Measurements from ENCODE around the gene KATNB1.
"Not testable (repeated sequence)": the region's sequence is repeated elsewhere in the genome, so short reads cannot be mapped to it uniquely, and the experiment has no call there.

The KATNB1 gene

DNA sequence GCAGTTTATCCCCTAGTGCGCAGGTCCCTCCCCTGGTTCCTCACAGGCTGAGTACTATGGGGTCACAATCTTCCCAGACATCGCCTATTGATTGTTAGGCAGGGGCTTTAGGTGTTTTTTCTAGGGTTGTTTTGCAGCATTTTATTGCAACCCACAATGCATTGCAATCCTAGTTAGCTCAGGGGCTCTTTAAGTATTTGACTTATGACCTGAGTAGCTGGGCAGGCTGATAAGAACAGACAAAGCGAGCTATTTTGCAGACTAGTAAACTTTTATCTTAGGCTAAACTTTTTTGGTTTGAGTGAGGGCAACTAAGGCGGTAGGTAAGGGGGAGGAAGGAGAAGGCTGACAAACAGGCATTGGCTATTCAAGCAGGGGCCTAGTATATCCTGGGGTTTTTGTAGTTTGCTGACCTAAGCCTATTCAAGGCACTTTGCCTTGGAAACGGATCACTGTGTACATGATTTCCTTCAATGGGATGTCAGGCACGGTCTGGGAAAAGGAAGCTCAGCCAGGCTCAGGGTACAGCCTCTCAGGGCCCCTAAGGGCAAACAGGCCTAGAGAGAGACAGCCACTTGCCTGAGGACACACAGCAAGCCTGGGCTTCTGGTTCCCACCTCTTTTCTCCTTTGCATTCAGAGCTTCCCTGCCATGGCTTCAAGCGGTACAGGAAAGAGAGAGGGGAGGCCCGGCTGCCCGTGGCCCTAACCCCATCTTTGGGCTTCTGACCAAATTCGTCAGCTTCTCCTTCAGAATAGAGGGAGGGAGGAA is 34.6 kb upstream of the KATNB1 start:
- in situ Hi-C loops (cut with MboI; ENCODE audit: low sequenced_read_pairs) = no loop called here

DNA sequence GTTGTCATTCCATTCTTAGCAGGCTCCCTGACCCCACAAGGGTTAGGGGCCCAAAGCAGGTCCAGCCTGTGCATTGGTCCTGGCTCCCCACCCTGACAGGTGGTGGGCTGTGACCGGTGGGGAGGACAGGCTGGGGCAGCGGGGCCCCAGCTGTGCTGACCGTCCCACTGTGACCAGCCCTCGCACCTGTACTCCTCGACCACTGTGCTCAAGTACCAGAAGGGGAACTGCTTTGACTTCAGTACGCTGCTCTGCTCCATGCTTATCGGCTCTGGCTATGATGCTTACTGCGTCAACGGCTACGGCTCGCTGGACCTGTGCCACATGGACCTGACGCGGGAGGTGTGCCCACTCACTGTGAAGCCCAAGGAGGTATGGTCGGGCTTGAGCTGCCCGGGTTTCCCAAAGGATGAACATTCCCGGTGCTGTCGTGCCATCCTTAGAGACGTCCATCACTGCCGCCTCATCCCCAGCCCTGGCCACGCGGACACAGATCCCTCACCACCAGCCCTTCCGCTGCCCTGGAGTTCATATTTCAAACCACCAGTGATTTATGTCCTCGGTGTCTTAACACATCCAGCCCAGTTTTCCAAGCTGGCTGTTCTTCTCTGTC is 33.7 kb upstream of the KATNB1 start:
- in situ Hi-C loops (cut with MboI; ENCODE audit: low sequenced_read_pairs) = no loop called here

DNA sequence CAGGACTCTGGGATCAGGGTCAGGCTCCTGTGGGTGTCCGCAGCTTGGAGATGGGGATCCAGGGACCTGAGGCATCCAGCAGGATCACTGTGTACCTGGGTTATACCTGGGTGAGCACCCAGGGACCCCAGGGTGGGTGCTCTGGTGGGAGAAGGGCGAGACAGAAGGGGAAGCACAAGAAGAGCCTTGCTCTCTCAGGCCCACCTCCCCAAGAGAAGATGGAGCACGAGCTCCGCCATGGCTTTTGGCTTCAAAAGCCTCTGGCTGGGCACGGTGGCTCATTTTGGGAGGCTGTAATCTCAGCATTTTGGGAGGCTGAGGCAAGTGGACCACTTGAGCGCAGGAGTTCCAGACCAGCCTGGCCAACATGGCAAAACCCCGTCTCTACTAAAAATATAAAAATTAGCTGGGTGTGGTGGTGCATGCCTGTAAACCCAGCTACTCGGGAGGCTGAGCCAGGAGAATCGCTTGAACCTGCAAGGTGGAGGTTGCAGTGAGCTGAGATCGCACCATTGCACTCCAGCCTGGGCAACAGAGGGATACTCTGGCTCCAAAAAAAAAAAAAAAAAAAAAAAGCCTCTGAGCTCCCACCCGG is 32.1 kb upstream of the KATNB1 start:
- in situ Hi-C loops (cut with MboI; ENCODE audit: low sequenced_read_pairs) = no loop called here

DNA sequence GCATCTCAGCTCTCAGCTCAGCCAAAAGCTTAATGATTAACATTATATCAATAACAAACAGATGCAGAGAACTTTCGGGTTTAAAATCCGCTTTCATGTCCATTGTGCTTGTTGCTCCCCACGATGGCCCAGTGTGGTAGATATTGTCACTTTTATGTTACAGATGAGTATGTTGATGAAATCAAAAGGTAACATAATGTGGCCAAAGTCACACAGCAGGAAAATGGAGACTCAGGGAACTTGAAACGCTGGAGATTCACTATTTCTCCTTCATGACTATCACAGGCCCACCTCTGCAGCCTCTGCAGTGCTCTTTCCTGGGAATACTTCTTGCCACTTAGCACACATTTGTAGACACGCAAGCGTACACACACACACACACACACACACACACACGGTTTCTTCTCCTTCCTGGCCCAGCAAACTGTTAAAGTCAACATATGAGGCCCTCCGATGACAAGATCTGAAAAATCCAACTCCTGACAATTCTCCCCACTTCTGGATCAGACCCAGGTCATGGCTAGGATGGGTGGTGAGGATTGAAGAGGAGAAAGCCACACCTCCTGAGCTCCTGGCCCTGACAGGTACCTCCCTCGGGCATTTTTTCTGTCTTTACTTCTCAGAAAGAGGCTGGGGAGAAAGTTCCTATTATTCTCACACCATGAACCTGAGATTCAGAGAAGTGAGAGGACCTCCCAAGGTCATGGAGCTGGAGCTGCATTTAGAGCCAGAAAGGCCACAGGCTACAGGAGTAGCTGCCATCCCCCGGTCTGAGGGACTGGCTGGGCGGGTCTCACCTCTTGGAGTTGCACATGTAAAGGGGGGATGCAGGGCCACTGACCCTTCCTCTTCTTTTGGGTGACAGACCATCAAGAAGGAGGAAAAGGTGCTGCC is 31.3 kb upstream of the KATNB1 start:
- in situ Hi-C loops (cut with MboI; ENCODE audit: low sequenced_read_pairs) = no loop called here

DNA sequence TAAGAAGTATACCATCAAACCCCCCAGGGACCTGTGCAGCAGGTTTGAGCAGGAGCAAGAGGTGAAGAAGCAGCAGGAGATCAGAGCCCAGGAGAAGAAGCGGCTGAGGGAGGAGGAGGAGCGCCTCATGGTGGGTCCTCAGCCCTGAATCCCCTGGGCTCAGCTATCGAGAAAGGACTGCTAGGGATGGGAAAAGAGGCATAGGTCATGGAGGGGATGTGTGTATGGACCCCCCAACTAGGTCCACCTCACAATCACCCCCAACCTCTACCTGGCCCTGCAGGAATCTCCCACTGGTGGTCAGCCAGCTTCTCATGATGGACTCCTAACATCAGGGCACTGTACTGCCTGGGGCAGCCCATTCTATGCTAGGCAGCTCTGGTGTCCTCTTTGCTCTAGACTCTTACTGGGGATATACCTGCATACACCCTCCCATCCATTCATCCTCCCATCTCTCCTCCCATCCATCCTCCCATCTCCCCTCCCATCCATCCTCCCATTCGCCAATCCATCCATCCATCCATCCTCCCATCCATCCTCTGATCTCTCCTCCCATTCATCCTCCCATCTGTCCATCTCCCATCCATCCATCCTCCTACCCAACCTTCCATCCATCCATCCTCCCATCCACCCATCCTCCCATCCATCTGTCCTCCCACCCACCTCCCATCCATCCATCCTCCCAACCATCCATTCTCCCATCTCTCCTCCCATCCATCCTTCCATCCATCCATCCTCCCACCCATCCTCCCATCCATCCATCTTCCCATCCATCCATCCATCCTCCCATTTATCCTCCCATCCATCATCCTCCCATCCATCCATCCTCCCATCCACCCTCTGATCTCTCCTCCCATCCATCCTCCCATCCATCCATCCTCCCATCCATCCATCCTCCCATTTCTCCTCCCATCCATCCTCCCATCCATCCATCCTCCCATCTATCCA is 30.4 kb upstream of the KATNB1 start:
- in situ Hi-C loops (cut with MboI; ENCODE audit: low sequenced_read_pairs) = no loop called here

DNA sequence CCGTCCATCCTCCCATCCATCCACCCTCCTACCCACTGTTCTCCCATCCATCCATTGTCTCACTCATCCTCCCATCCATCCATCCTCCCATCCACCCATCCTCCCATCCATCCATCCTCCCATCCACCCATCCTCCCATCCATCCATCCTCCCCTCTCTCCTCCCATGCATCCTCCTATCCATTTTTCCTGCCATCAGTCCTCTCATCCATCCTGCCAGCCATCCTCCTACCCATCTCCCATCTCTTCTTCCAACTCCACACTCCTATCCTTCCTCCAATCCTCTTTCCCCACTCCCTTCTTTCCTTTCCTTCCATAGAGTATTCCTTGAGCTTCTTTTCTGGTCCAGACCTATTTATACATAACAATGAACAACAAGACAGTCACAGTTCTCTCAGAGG is 28.9 kb upstream of the KATNB1 start:
- in situ Hi-C loops (cut with MboI; ENCODE audit: low sequenced_read_pairs) = no loop called here

DNA sequence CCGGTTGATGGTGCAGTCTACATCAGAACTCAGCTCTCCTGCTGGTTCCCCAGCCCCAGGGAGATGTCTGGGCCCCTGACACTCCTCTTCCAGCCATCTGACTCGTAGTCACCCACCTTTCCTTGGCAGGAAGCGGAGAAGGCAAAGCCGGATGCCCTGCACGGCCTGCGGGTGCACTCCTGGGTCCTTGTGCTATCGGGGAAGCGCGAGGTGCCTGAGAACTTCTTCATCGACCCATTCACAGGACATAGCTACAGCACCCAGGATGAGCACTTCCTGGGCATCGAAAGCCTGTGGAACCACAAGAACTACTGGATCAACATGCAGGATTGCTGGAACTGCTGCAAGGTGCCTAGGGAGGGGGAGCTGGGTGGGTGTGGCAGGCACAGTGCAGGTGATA is 28.2 kb upstream of the KATNB1 start:
- in situ Hi-C loops (cut with MboI; ENCODE audit: low sequenced_read_pairs) = no loop called here

DNA sequence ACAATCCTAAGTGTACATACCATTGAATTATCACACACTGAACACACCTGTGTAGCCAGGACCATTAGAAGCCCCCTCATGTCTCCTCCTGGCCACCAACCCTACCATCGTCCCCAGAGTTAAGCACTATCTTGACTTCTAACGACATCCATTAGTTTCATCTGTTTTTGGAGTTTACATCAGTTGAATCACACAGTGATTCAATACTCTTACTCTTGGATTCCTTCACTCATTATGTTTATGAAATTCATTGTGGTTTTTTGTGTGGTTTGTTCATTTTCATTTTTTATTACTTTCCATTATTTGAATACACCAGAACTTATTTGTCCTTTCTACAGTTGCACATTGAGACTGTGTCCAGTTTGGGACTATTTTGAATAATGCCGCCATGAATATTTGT is 27.4 kb upstream of the KATNB1 start:
- in situ Hi-C loops (cut with MboI; ENCODE audit: low sequenced_read_pairs) = no loop called here

DNA sequence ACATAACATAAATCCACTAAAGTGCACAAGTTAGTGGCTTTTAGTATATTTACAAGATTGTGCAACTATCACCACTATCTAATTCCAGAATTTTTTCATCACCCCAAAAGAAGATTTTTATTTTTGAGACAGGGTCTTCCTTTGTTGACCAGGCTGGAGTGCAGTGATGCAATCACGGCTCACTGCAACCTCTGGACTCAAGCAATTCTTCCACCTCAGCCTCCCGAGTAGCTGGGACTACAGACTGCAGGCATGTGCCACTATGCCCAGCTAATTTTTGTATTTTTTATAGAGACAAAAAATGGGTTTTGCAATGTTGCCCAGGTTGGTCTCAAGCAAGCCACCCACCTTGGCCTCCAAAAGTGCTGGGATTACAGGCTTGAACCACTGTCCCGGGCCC is 25.9 kb upstream of the KATNB1 start:
- in situ Hi-C loops (cut with MboI; ENCODE audit: low sequenced_read_pairs) = no loop called here

DNA sequence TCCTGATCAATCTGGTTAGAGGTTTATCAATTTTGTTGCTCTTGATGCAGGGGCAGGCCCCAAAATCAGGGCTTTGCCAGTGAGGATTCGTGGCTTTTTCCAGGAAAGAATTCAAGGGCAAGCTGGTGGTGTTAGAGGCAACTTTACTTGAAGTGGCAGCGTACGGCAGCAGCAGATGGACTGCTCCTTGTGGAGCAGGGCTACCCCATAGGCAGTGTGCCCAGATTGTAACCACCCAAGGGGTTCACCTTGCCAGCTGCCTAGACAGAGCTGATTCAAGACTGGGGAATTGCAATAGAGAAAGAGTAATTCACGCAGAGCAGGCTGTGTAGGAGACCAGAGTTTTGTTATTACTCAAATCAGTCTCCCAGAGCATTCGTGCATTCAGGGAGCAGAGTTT is 24.2 kb upstream of the KATNB1 start:
- in situ Hi-C loops (cut with MboI; ENCODE audit: low sequenced_read_pairs) = no loop called here

DNA sequence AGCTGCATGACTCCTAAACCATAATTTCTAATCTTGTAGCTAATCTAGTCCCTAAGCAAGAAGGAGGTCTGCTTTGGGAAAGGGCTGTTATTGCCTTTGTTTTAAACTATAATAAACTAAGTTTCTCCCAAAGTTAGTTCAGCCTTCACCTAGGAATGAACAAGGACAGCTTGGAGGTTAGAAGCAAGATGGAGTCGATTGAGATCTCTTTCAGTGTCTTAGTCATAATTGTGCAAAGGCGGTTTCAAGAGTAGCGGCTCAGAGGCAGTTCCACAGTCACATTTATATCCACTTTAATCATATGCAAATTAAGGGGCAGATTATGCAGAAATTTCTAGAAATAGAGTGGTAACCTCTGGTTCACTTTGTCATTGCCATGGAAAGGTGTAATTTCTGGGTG is 23.6 kb upstream of the KATNB1 start:
- in situ Hi-C loops (cut with MboI; ENCODE audit: low sequenced_read_pairs) = no loop called here

DNA sequence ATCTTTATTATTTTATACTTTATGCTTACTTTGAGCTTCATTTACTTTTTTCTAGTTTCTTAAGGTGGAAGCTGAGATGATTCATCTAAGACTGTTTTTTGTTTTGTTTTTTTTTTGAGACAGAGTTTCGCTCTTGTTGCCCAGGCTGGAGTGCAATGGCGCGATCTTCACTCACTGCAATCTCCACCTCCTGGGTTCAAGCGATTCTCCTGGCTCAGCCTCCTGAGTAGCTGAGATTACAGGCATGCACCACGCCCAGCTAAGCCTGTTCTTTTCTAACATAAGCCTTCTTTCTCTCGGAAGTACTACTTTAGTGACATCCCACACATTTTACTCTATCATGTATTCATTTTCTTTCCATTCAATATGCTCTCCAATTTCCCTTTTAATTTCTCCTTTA is 23.0 kb upstream of the KATNB1 start:
- in situ Hi-C loops (cut with MboI; ENCODE audit: low sequenced_read_pairs) = not testable (repeated sequence)

DNA sequence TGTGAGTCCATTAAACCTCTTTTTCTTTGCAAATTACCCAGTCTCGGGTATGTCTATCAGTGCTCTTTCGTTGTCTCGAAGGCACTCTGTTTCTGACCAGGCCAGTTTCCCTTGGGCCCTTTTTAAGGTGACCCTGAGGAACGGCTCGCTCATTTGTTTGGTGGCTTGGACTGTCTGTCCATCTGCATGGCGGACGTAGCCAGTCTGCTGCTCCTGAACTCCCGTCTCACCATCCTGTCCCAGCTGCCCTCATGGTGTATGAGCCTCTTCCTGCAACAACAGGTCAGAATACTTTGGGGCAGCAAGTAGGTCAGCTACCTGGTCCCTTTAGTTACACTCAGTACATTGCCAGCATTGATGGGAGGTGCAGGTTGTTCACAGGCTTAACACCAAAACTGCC is 22.0 kb upstream of the KATNB1 start:
- in situ Hi-C loops (cut with MboI; ENCODE audit: low sequenced_read_pairs) = no loop called here

DNA sequence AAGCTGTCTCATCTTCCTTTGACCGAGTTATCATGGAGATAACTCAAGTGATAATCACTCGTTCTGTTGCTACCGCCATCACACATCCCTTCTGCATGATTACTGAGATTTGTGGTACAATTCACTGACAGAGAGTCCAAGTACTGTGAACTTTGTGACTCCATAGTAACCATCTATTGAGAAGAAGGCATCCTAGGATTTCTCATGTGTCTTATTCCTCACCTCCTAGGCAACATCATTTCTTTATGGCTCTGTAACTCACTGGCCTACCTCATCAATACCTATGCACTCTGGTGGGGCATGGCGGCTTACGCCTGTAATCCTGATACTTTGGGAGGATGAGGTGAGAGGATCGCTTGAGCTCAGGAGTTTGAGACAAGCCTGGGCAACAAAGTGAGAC is 21.5 kb upstream of the KATNB1 start:
- in situ Hi-C loops (cut with MboI; ENCODE audit: low sequenced_read_pairs) = no loop called here

DNA sequence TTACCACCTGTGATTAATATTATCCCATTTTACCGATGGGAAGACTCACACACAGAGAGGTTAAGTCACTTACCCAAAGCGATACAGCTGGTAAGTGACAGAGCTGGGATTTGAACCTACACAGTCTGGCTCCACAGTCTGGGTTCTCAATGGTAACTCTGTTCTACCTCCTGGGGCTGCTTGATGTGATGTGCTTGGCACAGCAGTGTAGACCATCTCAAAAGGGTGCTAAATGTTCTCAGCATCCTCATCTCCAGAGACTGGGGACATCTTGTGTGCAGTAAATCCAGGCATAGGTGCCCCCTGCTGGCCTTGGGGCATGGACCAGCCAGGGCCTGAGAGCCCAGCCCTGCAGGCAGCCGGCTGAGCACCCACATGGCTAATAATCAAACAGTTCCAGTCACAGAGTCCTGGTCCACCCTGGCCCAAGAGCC is 15.4 kb upstream of the KATNB1 start:
- in situ Hi-C loops (cut with MboI; ENCODE audit: low sequenced_read_pairs) = no loop called here

DNA sequence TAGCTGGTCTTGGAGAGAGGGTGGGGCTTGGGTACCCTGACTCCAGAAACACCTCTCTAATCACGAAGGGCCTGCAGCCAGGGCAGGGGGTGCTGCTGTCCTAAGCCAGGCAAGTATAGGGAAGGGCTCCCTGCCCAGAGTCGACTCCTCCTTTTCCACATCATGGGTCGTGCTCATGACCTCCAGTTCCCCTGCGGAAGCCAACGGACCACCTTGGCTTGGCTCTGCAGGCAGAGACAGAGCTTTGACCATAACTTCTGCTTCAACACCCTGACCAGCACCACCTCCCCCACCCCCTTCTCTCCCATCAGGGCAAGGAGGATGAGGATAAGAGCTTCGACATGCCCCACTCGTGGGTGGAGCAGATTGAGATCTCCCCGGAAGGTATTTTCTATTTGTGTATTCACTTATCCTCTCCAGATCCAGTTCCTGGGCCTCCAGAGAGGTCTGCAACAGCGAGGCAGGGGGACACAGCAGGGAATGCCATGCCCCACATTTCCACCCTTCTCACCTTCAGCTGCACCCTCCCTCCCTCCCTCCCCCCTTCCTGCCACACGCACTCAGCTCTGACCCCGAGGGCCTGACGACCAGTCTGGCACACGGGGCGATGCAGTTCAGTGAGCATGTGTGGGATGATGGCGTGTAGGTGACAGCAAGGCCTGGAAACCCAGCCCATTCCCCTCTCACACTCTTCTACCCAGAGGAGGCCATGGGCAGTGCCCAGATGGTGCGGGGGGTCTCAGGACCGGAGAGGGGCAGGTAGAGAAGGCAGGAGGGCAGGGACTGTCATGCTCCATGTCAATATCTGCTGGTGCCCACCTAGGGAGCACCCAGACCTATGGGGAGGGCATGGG is 14.0 kb upstream of the KATNB1 start:
- in situ Hi-C loops (cut with MboI; ENCODE audit: low sequenced_read_pairs) = no loop called here

DNA sequence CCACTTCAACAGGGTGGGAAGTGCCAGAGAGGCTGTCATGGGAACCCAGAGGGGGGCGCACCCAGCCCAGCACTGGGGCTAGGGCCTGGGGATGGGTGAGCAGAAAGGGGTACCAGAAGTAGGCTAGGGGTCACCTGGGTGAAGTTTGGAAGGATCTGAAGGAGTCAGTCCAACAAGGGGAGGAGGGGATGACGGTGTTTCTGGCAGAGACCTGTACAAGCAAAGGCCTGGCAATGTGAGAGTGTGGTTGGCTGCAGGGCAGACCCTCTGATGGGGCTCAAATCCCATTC is 13.4 kb upstream of the KATNB1 start:
- in situ Hi-C loops (cut with MboI; ENCODE audit: low sequenced_read_pairs) = no loop called here

DNA sequence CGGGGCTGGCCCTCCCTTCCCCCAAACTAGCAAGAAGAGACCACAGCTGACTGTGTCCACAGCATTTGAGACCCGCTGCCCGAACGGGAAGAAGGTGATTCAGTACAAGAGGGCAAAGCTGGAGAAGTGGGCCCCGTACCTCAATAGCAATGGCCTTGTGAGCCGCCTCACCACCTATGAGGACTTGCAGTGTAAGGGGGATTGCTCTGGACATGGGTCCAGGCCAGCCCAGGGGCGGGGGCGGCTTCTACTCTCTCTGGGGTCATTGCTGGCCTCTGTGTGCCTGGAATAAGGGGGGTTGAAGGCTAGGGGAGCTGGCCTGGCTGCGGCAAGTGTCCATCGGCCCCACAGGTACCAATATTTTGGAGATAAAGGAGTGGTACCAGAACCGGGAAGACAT is 12.9 kb upstream of the KATNB1 start:
- in situ Hi-C loops (cut with MboI; ENCODE audit: low sequenced_read_pairs) = no loop called here

DNA sequence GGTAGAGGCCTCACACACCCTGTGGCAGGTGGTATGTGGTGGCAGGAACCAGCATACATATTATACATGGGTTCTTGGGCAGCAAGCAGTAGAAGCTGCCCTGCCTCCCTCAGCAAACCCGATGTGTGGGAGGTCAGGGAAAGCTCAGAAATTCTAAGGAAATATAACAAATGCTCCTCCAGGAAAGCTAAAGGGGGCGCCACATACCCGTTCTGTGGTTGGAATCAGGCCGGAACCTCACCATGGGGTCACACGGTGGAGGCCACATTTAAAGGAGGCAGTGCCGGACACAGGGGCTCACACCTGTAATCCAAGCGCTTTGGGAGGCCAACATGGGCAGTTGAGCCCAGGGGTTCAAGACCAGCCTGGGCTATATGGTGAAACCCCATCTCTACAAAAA is 12.4 kb upstream of the KATNB1 start:
- in situ Hi-C loops (cut with MboI; ENCODE audit: low sequenced_read_pairs) = no loop called here

DNA sequence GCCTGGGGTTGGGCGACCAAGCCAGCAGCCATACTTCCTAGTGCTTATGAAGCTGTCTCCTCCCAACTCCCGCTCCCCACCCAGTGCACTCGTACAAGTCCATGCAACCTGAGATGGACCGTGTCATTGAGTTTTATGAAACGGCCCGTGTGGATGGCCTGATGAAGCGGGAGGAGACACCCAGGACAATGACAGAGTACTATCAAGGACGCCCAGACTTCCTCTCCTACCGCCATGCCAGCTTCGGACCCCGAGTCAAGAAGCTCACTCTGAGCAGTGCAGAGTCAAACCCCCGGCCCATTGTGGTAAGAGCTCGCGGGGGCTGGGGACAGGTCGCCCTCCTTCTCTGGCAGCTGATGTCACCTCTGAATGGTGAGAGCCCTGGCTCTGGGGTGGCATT is 11.0 kb upstream of the KATNB1 start:
- in situ Hi-C loops (cut with MboI; ENCODE audit: low sequenced_read_pairs) = no loop called here

All from HL-60/S4 treated with phorbol 12-myristate 13-acetate at 8.2 ng/mL for 4 days and 3 days (cell line).